Measurements from ENCODE around the gene PRRT2.

PRRT2 gene

GRCh38 chr16:29854520-29855100, 42.6 kb downstream of the PRRT2 start:
- DNase-seq (ENCODE audit: low read depth, low spot score): no peak
- Histone ChIP-seq H3K4me3 (no peak overlapping the region), H3K9ac (ENCODE audit: insufficient read length) (no peak overlapping the region), H3K9me3 (ENCODE audit: low read depth, low read length) (no peaks in the 10 kb centered on the region), H3K27ac (no peak overlapping the region), H3K36me3 (ENCODE audit: insufficient read depth, low read length) (peaks cover 5% of the 10 kb centered on the region; the same call in 1 of the 2 replicates)
- TF ChIP-seq POLR2AphosphoS5 (IDR thresholded peaks at IDR 0.05; ENCODE audit: borderline replicate concordance, low read depth, low read length): no peak
- TF ChIP-seq EZH2 (IDR thresholded peaks at IDR 0.05): no peak
- no peak for TF ChIP-seq FOXP2 (optimal IDR thresholded peaks at IDR 0.05; ENCODE audit: control extremely low read depth, extremely low read length, insufficient read depth)

- TF ChIP-seq EZH2 (IDR thresholded peaks at IDR 0.05): no peak
- TF ChIP-seq FOXP2 (optimal IDR thresholded peaks at IDR 0.05; ENCODE audit: control extremely low read depth, extremely low read length, insufficient read depth): no peak
- no peak for TF ChIP-seq POLR2AphosphoS5 (IDR thresholded peaks at IDR 0.05; ENCODE audit: borderline replicate concordance, low read depth, low read length)
- no peak overlapping the region for H3K9ac ChIP-seq (ENCODE audit: insufficient read length)
- H3K9me3 ChIP-seq (ENCODE audit: low read depth, low read length): no peaks in the 10 kb centered on the region
- H3K27ac ChIP-seq: no peak overlapping the region
- DNase-seq (ENCODE audit: low read depth, low spot score): no peak
- peaks cover 5% of the 10 kb centered on the region; the same call in 1 of the 2 replicates for H3K36me3 ChIP-seq (ENCODE audit: insufficient read depth, low read length)
- no peak overlapping the region for H3K4me3 ChIP-seq
Measured at GRCh38 chr16:29857133-29857760, 45.3 kb downstream of the PRRT2 start.

GRCh38 chr16:29858149-29858849, 46.3 kb downstream of the PRRT2 start:
- Histone ChIP-seq H3K36me3 (ENCODE audit: insufficient read depth, low read length) (peaks cover 5% of the 10 kb centered on the region; the same call in 1 of the 2 replicates), H3K9ac (ENCODE audit: insufficient read length) (no peak overlapping the region), H3K9me3 (ENCODE audit: low read depth, low read length) (no peaks in the 10 kb centered on the region), H3K27ac (no peak overlapping the region), H3K4me3 (no peak overlapping the region)
- DNase-seq (ENCODE audit: low read depth, low spot score): no peak
- no peak for TF ChIP-seq POLR2AphosphoS5 (IDR thresholded peaks at IDR 0.05; ENCODE audit: borderline replicate concordance, low read depth, low read length)
- TF ChIP-seq FOXP2 (optimal IDR thresholded peaks at IDR 0.05; ENCODE audit: control extremely low read depth, extremely low read length, insufficient read depth): no peak
- no peak for TF ChIP-seq EZH2 (IDR thresholded peaks at IDR 0.05)

GRCh38 chr16:29858974-29859373, 47.0 kb downstream of the PRRT2 start:
- H3K4me3 ChIP-seq: no peak overlapping the region

GRCh38 chr16:29860218-29860617, 48.2 kb downstream of the PRRT2 start:
- no peak overlapping the region for H3K27ac ChIP-seq
- no peak for DNase-seq (ENCODE audit: low read depth, low spot score)
- no peaks in the 10 kb centered on the region for H3K9me3 ChIP-seq (ENCODE audit: low read depth, low read length)
- no peak for TF ChIP-seq POLR2AphosphoS5 (IDR thresholded peaks at IDR 0.05; ENCODE audit: borderline replicate concordance, low read depth, low read length)
- TF ChIP-seq EZH2 (IDR thresholded peaks at IDR 0.05): no peak
- no peak for TF ChIP-seq FOXP2 (optimal IDR thresholded peaks at IDR 0.05; ENCODE audit: control extremely low read depth, extremely low read length, insufficient read depth)
- H3K4me3 ChIP-seq: no peak overlapping the region
- H3K9ac ChIP-seq (ENCODE audit: insufficient read length): no peak overlapping the region
- peaks cover 5% of the 10 kb centered on the region; the same call in 1 of the 2 replicates for H3K36me3 ChIP-seq (ENCODE audit: insufficient read depth, low read length)

More at GRCh38 chr16:29858974-29859373, 47.0 kb downstream of the PRRT2 start:
- Histone ChIP-seq H3K9ac (ENCODE audit: insufficient read length) (no peak overlapping the region), H3K9me3 (ENCODE audit: low read depth, low read length) (no peaks in the 10 kb centered on the region), H3K36me3 (ENCODE audit: insufficient read depth, low read length) (peaks cover 5% of the 10 kb centered on the region; the same call in 1 of the 2 replicates), H3K27ac (no peak overlapping the region)
- TF ChIP-seq POLR2AphosphoS5 (IDR thresholded peaks at IDR 0.05; ENCODE audit: borderline replicate concordance, low read depth, low read length): no peak
- no peak for TF ChIP-seq EZH2 (IDR thresholded peaks at IDR 0.05)
- no peak for TF ChIP-seq FOXP2 (optimal IDR thresholded peaks at IDR 0.05; ENCODE audit: control extremely low read depth, extremely low read length, insufficient read depth)
- DNase-seq (ENCODE audit: low read depth, low spot score): no peak

GRCh38 chr16:29862383-29862883, 50.4 kb downstream of the PRRT2 start:
- no peak for DNase-seq (ENCODE audit: low read depth, low spot score)
- H3K27ac ChIP-seq: no peak overlapping the region

GRCh38 chr16:29862884-29863668, 51.1 kb downstream of the PRRT2 start, which contains the start of gene CDIPT:
Gene CDIPT, minus strand, starts transcription at chr16:29863226. Its CDS starts 369 bp downstream, at chr16:29862857.
- H3K9ac ChIP-seq (ENCODE audit: insufficient read length): peak within 1 kb of the TSS; percentile 94
- peak within 1 kb of the TSS; percentile 99 for H3K27ac ChIP-seq
- TF ChIP-seq FOXP2 (optimal IDR thresholded peaks at IDR 0.05; ENCODE audit: control extremely low read depth, extremely low read length, insufficient read depth): no peak
- TF ChIP-seq EZH2 (IDR thresholded peaks at IDR 0.05): no peak
- peak; percentile 46 for TF ChIP-seq POLR2AphosphoS5 (IDR thresholded peaks at IDR 0.05; ENCODE audit: borderline replicate concordance, low read depth, low read length)
- DNase-seq (ENCODE audit: low read depth, low spot score): peak; percentile 91
- no peaks in the 10 kb centered on the region for H3K9me3 ChIP-seq (ENCODE audit: low read depth, low read length)
- peaks cover 5% of the 10 kb centered on the region; the same call in 1 of the 2 replicates for H3K36me3 ChIP-seq (ENCODE audit: insufficient read depth, low read length)
- peak within 1 kb of the TSS; percentile 94 for H3K4me3 ChIP-seq

More at GRCh38 chr16:29862383-29862883, 50.4 kb downstream of the PRRT2 start:
- peaks cover 5% of the 10 kb centered on the region; the same call in 1 of the 2 replicates for H3K36me3 ChIP-seq (ENCODE audit: insufficient read depth, low read length)
- TF ChIP-seq EZH2 (IDR thresholded peaks at IDR 0.05) (no peak), FOXP2 (optimal IDR thresholded peaks at IDR 0.05; ENCODE audit: control extremely low read depth, extremely low read length, insufficient read depth) (no peak), POLR2AphosphoS5 (IDR thresholded peaks at IDR 0.05; ENCODE audit: borderline replicate concordance, low read depth, low read length) (no peak)
- no peaks in the 10 kb centered on the region for H3K9me3 ChIP-seq (ENCODE audit: low read depth, low read length)
- H3K9ac ChIP-seq (ENCODE audit: insufficient read length): peak overlapping the region; percentile 94
- H3K4me3 ChIP-seq: peak overlapping the region; percentile 94
